CD14-positive monocyte (primary cell): Measurements from ENCODE around the gene HOGA1. TPM values are rescaled to one million over a fixed set of nuclear protein-coding genes. Genes with fewer than 3 reads are reported as not detected.
"Not testable (repeated sequence)": the region's sequence is repeated elsewhere in the genome, so short reads cannot be mapped to it uniquely, and the experiment has no call there.

Experiments
- DNase-seq, 3 donors: peaks; one replicate each; pipeline ENCODE4 v3.0.0-alpha.2; 2011 to 2022
- H2AFZ ChIP-seq: 2 replicates; pipeline ENCODE4 v1.6.0; 2012; ENCODE audit warnings: mild to moderate bottlenecking, low read depth, low read length, inconsistent platforms; ENCODE audit not compliant: insufficient read depth, poor library complexity, severe bottlenecking
- H3K27ac ChIP-seq, 2 donors: 1 replicate in 1 of 2; 2 replicates in 1 of 2; pipeline ENCODE4 v1.5.1; 2012 to 2013; ENCODE audit warnings: low read length in 2 of 2, control low read depth in 1 of 2, inconsistent platforms in 1 of 2, low read depth in 1 of 2, mild to moderate bottlenecking in 1 of 2
- H3K27me3 ChIP-seq, 2 donors: one replicate each; pipeline versions ENCODE4 v1.6.0 to v1.6.1; 2011 to 2013; ENCODE audit warnings: low read length in 2 of 2; ENCODE audit not compliant: control insufficient read depth in 2 of 2, insufficient read depth in 2 of 2
- H3K36me3 ChIP-seq, 2 donors: replicated peaks in 1 of 2; 1 replicate in 1 of 2; 2 replicates in 1 of 2; pipeline versions ENCODE4 v1.5.1 to v1.6.1; 2012 to 2013; ENCODE audit warnings: low read length in 2 of 2, control low read depth in 1 of 2, inconsistent platforms in 1 of 2, mild to moderate bottlenecking in 1 of 2; ENCODE audit not compliant: insufficient read depth in 2 of 2, control insufficient read depth in 1 of 2
- H3K4me1 ChIP-seq, 2 donors: 1 replicate in 1 of 2; 2 replicates in 1 of 2; pipeline versions ENCODE4 v1.5.1 to v1.6.1; 2012 to 2013; ENCODE audit warnings: low read length in 2 of 2, control low read depth in 1 of 2, inconsistent platforms in 1 of 2, mild to moderate bottlenecking in 1 of 2, moderate library complexity in 1 of 2; ENCODE audit not compliant: insufficient read depth in 2 of 2, control insufficient read depth in 1 of 2
- H3K4me2 ChIP-seq: replicated peaks from 2 replicates; pipeline ENCODE3; 2012; ENCODE audit warnings: low read length, moderate library complexity, mild to moderate bottlenecking; ENCODE audit not compliant: poor library complexity, severe bottlenecking; ENCODE audit errors: extremely low read depth
- H3K4me3 ChIP-seq, 3 experiments: fragments of 200-600 bp in 1 of 3; sonication (generic) in 1 of 3; replicated peaks in 1 of 3; 1 replicate in 2 of 3; 2 replicates in 1 of 3; pipeline ENCODE4 v1.5.1; 2011 to 2013; ENCODE audit warnings: low read length in 3 of 3, mild to moderate bottlenecking in 3 of 3, control low read depth in 2 of 3, low read depth in 2 of 3, inconsistent platforms in 1 of 3, moderate library complexity in 1 of 3
- H3K79me2 ChIP-seq: 2 replicates; pipeline ENCODE4 v1.6.0; 2012; ENCODE audit warnings: mild to moderate bottlenecking, control low read depth, inconsistent platforms, low read length, moderate library complexity; ENCODE audit not compliant: insufficient read depth
- H3K9ac ChIP-seq: 2 replicates; pipeline ENCODE4 v1.6.0; 2017; ENCODE audit warnings: low read length, mild to moderate bottlenecking; ENCODE audit not compliant: insufficient read depth, poor library complexity, severe bottlenecking
- H3K9me3 ChIP-seq, 2 donors: replicated peaks in 1 of 2; 1 replicate in 1 of 2; 2 replicates in 1 of 2; pipeline versions ENCODE4 v1.5.1 to v1.6.1; 2012 to 2013; ENCODE audit warnings: low read length in 2 of 2, control low read depth in 1 of 2; ENCODE audit not compliant: control insufficient read depth in 1 of 2, insufficient read depth in 1 of 2
- H4K20me1 ChIP-seq: 2 replicates; pipeline ENCODE4 v1.6.0; 2012; ENCODE audit warnings: mild to moderate bottlenecking, low read length, control low read depth, moderate library complexity; ENCODE audit not compliant: insufficient read depth
- H3K27ac Mint-ChIP-seq, 7 donors: one replicate each; pipeline ENCODE4 v1.8.0; 2020; ENCODE audit warnings: mild to moderate bottlenecking in 7 of 7, mixed read lengths in 7 of 7, moderate library complexity in 6 of 7, inconsistent platforms in 2 of 7
- H3K27me3 Mint-ChIP-seq, 3 donors: one replicate each; pipeline ENCODE4 v1.8.0; 2021 to 2022; ENCODE audit warnings: low read depth in 3 of 3, mild to moderate bottlenecking in 3 of 3, mixed read lengths in 3 of 3, moderate library complexity in 3 of 3, inconsistent platforms in 1 of 3
- H3K36me3 Mint-ChIP-seq, 2 donors: one replicate each; pipeline ENCODE4 v1.8.0; 2020; ENCODE audit warnings: mixed read lengths in 2 of 2, inconsistent platforms in 1 of 2, mild to moderate bottlenecking in 1 of 2
- H3K4me1 Mint-ChIP-seq: one replicate; pipeline ENCODE4 v1.8.0; 2020; ENCODE audit warnings: mild to moderate bottlenecking, mixed read lengths
- H3K4me3 Mint-ChIP-seq, 2 donors: one replicate each; pipeline ENCODE4 v1.8.0; 2020; ENCODE audit warnings: mild to moderate bottlenecking in 2 of 2, mixed read lengths in 2 of 2, moderate library complexity in 1 of 2
- H3K9me3 Mint-ChIP-seq, 7 donors: one replicate each; pipeline ENCODE4 v1.8.0; 2020 to 2022; ENCODE audit warnings: mixed read lengths in 7 of 7, mild to moderate bottlenecking in 6 of 7, moderate library complexity in 6 of 7, inconsistent platforms in 2 of 7
- CTCF ChIP-seq: fragments of 200-600 bp; IDR thresholded peaks from one replicate; pipeline ENCODE4 v1.8.0; 2022; ENCODE audit warnings: antibody characterized with exemption, mild to moderate bottlenecking
- WGBS: methylation state at CpG from one replicate; pipeline ENCODE4 v1.1.5; 2013; ENCODE audit warnings: missing lambda C conversion rate; ENCODE audit not compliant: insufficient coverage; 5-methylcytosine and 5-hydroxymethylcytosine counted together
- intact Hi-C, 2 donors: fragments of 100-400 bp; cut with micrococcal nuclease; formaldehyde crosslinking; loops; one replicate each; pipeline versions ENCODE4 v1.15.0 to v1.15.1; 2023
- polyA plus RNA-seq, 3 donors: library from polyadenylated mRNA; depleted of rRNA in 1 of 3; unstranded in 2 of 3; stranded (reverse) in 1 of 3; fragments of 300-500 nt in 2 of 3; fragments of >200 nt in 1 of 3; fragmentation: Illumina TruSeq in 2 of 3; gene quantifications; 1 replicate in 2 of 3; 2 replicates in 1 of 3; pipeline ENCODE4 v1.2.3, GENCODE V29; 2012 to 2021

HOGA1 gene
- polyA plus RNA-seq, 3 donors: not detected

- H4K20me1 ChIP-seq: peaks cover 15% of the 10 kb centered on the region
- peaks cover 33 to 35% of the 10 kb centered on the region in 2 donors for H3K36me3 Mint-ChIP-seq
- not testable (repeated sequence) for H3K9me3 ChIP-seq, H3K9me3 Mint-ChIP-seq, H3K27ac ChIP-seq, H3K27me3 Mint-ChIP-seq, H3K9ac ChIP-seq, H3K27me3 ChIP-seq, H3K4me3 ChIP-seq, H3K4me2 ChIP-seq, H2AFZ ChIP-seq, DNase-seq
- H3K4me3 Mint-ChIP-seq: peak overlapping the region in 1 of 2 donors; percentile 97
- peak overlapping the region in 2 of 7 donors; percentile 21 to 68 for H3K27ac Mint-ChIP-seq
- intact Hi-C loops: loop anchor here in 1 of 2 donors (5.0 kb wide), 1 partner anchor 45 kb away; the partner anchor contains the start of gene AVPI1
- peaks cover 10 to 31% of the 10 kb centered on the region in 2 donors for H3K36me3 ChIP-seq
- 99% methylated on average over 11 of the region's 13 CpGs for WGBS
- peaks cover 24% of the 10 kb centered on the region for H3K4me1 Mint-ChIP-seq
- H3K4me1 ChIP-seq: peaks cover 12 to 22% of the 10 kb centered on the region in 2 donors
- peaks cover 20% of the 10 kb centered on the region for H3K79me2 ChIP-seq
These were observed 58.4 kb downstream of the HOGA1 start for GRCh38 chr10:97642471-97643159.

- WGBS: no CpG with 5 or more reads among the region's 4 CpGs
- H3K4me3 Mint-ChIP-seq: no peak overlapping the region
- peaks cover 35 to 37% of the 10 kb centered on the region in 2 donors for H3K36me3 Mint-ChIP-seq
- no peak overlapping the region for H3K4me3 ChIP-seq
- H3K27ac ChIP-seq: no peak overlapping the region
- peaks cover 15% of the 10 kb centered on the region for H4K20me1 ChIP-seq
- no peaks in the 10 kb centered on the region for H3K9me3 Mint-ChIP-seq
- peaks cover 20% of the 10 kb centered on the region for H3K79me2 ChIP-seq
- H3K4me1 Mint-ChIP-seq: peaks cover 33% of the 10 kb centered on the region
- H3K9ac ChIP-seq: no peak overlapping the region
- H3K36me3 ChIP-seq: peaks cover 10 to 31% of the 10 kb centered on the region in 2 donors
- H2AFZ ChIP-seq: no peak overlapping the region
- H3K4me1 ChIP-seq: peaks cover 17 to 31% of the 10 kb centered on the region in 2 donors
- H3K27ac Mint-ChIP-seq: no peak overlapping the region
- intact Hi-C loops: loop anchor here in 1 of 2 donors (5.0 kb wide), 1 partner anchor 44 kb away; the partner anchor contains the start of gene AVPI1
- DNase-seq: no peak
- peaks cover 2 to 9% (median 2%) of the 10 kb centered on the region in 3 donors for H3K27me3 Mint-ChIP-seq
- no peaks in the 10 kb centered on the region for H3K27me3 ChIP-seq
- TF ChIP-seq CTCF: no peak
- no peaks in the 10 kb centered on the region for H3K9me3 ChIP-seq
- no peak overlapping the region for H3K4me2 ChIP-seq
These were observed 59.3 kb downstream of the HOGA1 start for GRCh38 chr10:97643441-97643985.
